ENCODE measurements around the gene ICAM4. TPM values are rescaled to one million over a fixed set of nuclear protein-coding genes. Genes with fewer than 3 reads are reported as not detected.

Gene ICAM4
- total and polyA plus RNA-seq, 9 of the 15 experiments (the other 6 are each of a cell fraction or from before 2014, with no cell fraction given) = 14.1 to 86.1 (median 29.6) TPM

- TF ChIP-seq, protein P1, sequence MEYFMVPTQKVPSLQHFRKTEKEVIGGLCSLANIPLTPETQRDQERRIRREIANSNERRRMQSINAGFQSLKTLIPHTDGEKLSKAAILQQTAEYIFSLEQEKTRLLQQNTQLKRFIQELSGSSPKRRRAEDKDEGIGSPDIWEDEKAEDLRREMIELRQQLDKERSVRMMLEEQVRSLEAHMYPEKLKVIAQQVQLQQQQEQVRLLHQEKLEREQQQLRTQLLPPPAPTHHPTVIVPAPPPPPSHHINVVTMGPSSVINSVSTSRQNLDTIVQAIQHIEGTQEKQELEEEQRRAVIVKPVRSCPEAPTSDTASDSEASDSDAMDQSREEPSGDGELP (CRISPR knock-in tag; IDR thresholded peaks at IDR 0.05; ENCODE audit: borderline replicate concordance) = no peak; the same call in 1 of the 2 replicates
- TF ChIP-seq ZNF395 (CRISPR knock-in tag; IDR thresholded peaks at IDR 0.05) (no peak), ERF (CRISPR knock-in tag; IDR thresholded peaks at IDR 0.05) (peak; percentile 2; the same call in 1 of the 2 replicates), ZBTB7A (IDR thresholded peaks at IDR 0.05; ENCODE audit: borderline replicate concordance, control insufficient read depth, low read depth, low read length) (peak; percentile 36; the same call in 1 of the 2 replicates), ZNF561 (CRISPR knock-in tag; conservative IDR thresholded peaks at IDR 0.05) (no peak), KDM4B (IDR thresholded peaks at IDR 0.05; ENCODE audit: borderline replicate concordance in 2 of 2, low read depth in 1 of 2) (no peak), ZNF780A (CRISPR knock-in tag; IDR thresholded peaks at IDR 0.05) (no peak), RBFOX2 (IDR thresholded peaks at IDR 0.05; ENCODE audit: low read depth, low read length) (peak; percentile 43), ATF4 (CRISPR knock-in tag; IDR thresholded peaks at IDR 0.05) (no peak), CREB1 (IDR thresholded peaks at IDR 0.05) (no peak; the same call in 1 of the 2 replicates), CREB1 (CRISPR knock-in tag; IDR thresholded peaks at IDR 0.05) (0 out of 2 replicates have a peak, but pooled peaks have one; percentile 3), BRD4 (IDR thresholded peaks at IDR 0.05) (no peak), ZBTB8A (IDR thresholded peaks at IDR 0.05; ENCODE audit: partially characterized antibody) (no peak), ZNF639 (CRISPR knock-in tag; conservative IDR thresholded peaks at IDR 0.05 in 1 of 2, IDR thresholded peaks at IDR 0.05 in 1 of 2) (peak in 1 of 2 experiments; percentile 47; a peak in 1 of 4 replicates), NCOR1 (IDR thresholded peaks at IDR 0.05) (no peak), TFE3 (CRISPR knock-in tag; IDR thresholded peaks at IDR 0.05) (no peak), CHD1 (IDR thresholded peaks at IDR 0.05; ENCODE audit: low read length) (peak; percentile 33), SAFB (IDR thresholded peaks at IDR 0.05; ENCODE audit: borderline replicate concordance, low read depth, low read length) (peak; percentile 82; the same call in 1 of the 2 replicates)
- TF ChIP-seq, protein P2, sequence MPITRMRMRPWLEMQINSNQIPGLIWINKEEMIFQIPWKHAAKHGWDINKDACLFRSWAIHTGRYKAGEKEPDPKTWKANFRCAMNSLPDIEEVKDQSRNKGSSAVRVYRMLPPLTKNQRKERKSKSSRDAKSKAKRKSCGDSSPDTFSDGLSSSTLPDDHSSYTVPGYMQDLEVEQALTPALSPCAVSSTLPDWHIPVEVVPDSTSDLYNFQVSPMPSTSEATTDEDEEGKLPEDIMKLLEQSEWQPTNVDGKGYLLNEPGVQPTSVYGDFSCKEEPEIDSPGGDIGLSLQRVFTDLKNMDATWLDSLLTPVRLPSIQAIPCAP (CRISPR knock-in tag; IDR thresholded peaks at IDR 0.05; ENCODE audit: borderline replicate concordance) = no peak
Observed at GRCh38 chr19:10270180-10270615, 16.6 kb upstream of the ICAM4 start (continued).
